Keratinocyte (primary cell): ENCODE results near the gene RNF123. TPM values are rescaled to one million over a fixed set of nuclear protein-coding genes. Genes with fewer than 3 reads are reported as not detected.

Experiments
- DNase-seq: peaks from one replicate; pipeline ENCODE4 v3.0.0-alpha.2; 2011; ENCODE audit warnings: low read depth, missing footprints, low spot score
- FAIRE-seq: peaks from 2 replicates; lab custom pipeline; 2011; peaks lifted over from hg19 to GRCh38; lab: Jason Lieb, UNC
- H2AFZ ChIP-seq: 2 replicates; pipeline ENCODE4 v1.6.0; 2012; ENCODE audit warnings: low read length, control low read depth, inconsistent platforms; ENCODE audit not compliant: control insufficient read depth
- H3K27ac ChIP-seq: 2 replicates; pipeline ENCODE4 v1.5.1; 2011; ENCODE audit warnings: low read length; ENCODE audit not compliant: control insufficient read depth, insufficient read depth
- H3K27me3 ChIP-seq: 3 replicates; pipeline ENCODE4 v1.6.0; 2011; ENCODE audit warnings: low read length; ENCODE audit not compliant: control insufficient read depth, insufficient read depth; ENCODE audit errors: extremely low read depth
- H3K36me3 ChIP-seq, 2 experiments: 2 replicates in 1 of 2; 3 replicates in 1 of 2; pipeline ENCODE4 v1.5.1; 2011; ENCODE audit warnings: low read length in 2 of 2, mild to moderate bottlenecking in 1 of 2; ENCODE audit not compliant: control insufficient read depth in 2 of 2, insufficient read depth in 2 of 2; ENCODE audit errors: extremely low read depth in 1 of 2
- H3K4me1 ChIP-seq: 3 replicates; pipeline ENCODE4 v1.5.1; 2011; ENCODE audit warnings: low read length; ENCODE audit not compliant: control insufficient read depth, insufficient read depth; ENCODE audit errors: extremely low read depth
- H3K4me2 ChIP-seq: 3 replicates; pipeline ENCODE4 v1.6.0; 2011; ENCODE audit warnings: low read depth, low read length; ENCODE audit not compliant: control insufficient read depth, insufficient read depth; ENCODE audit errors: extremely low read depth
- H3K4me3 ChIP-seq, 3 experiments: fragments of 200-600 bp in 1 of 3; sonication (generic) in 1 of 3; 2 replicates in 2 of 3; 3 replicates in 1 of 3; pipeline ENCODE4 v1.5.1; 2011 to 2016; ENCODE audit warnings: low read length in 3 of 3, mild to moderate bottlenecking in 3 of 3, control low read depth in 2 of 3, inconsistent platforms in 1 of 3, low read depth in 1 of 3, mixed read lengths in 1 of 3, mixed run types in 1 of 3, moderate library complexity in 1 of 3; ENCODE audit not compliant: control insufficient read depth in 2 of 3, insufficient read depth in 2 of 3; ENCODE audit errors: extremely low read depth in 1 of 3
- H3K79me2 ChIP-seq: 2 replicates; pipeline ENCODE4 v1.6.0; 2012; ENCODE audit warnings: low read length; ENCODE audit not compliant: control insufficient read depth, insufficient read depth
- H3K9ac ChIP-seq: 3 replicates; pipeline ENCODE4 v1.6.0; 2011; ENCODE audit warnings: low read length; ENCODE audit not compliant: control insufficient read depth, insufficient read depth; ENCODE audit errors: extremely low read depth
- H3K9me1 ChIP-seq: 3 replicates; pipeline ENCODE4 v1.6.0; 2011; ENCODE audit warnings: low read length; ENCODE audit not compliant: control insufficient read depth, insufficient read depth; ENCODE audit errors: extremely low read depth
- H3K9me3 ChIP-seq: 2 replicates; pipeline ENCODE4 v1.5.1; 2012; ENCODE audit warnings: low read depth, low read length; ENCODE audit not compliant: control insufficient read depth
- H4K20me1 ChIP-seq: 3 replicates; pipeline ENCODE4 v1.6.0; 2011; ENCODE audit warnings: low read length; ENCODE audit not compliant: control insufficient read depth, insufficient read depth; ENCODE audit errors: extremely low read depth
- EZH2 ChIP-seq: IDR thresholded peaks from one replicate; pipeline ENCODE4 v1.6.1; 2012; ENCODE audit warnings: inconsistent platforms, mild to moderate bottlenecking, low read length, moderate library complexity
- dilution Hi-C: fragments of 300-500 bp; cut with MboI; formaldehyde crosslinking; loops from one replicate; pipeline ENCODE4 v1.7.0; 2020; ENCODE audit warnings: low sequenced_read_pairs; ENCODE audit not compliant: extremely low pct_ligation_motif_present
- polyA plus RNA-seq, 5 experiments: library from polyadenylated mRNA; depleted of rRNA in 3 of 5; stranded (reverse) in 3 of 5; stranded (forward) in 1 of 5; unstranded in 1 of 5; fragments of >200 nt; gene quantifications; 1 replicate in 1 of 5; 2 replicates in 3 of 5; 3 replicates in 1 of 5; pipeline versions ENCODE4 v1.2.1 to v1.2.3, GENCODE V29; 2011 to 2012; ENCODE audit warnings: missing spikeins in 2 of 5, low read depth in 1 of 5, low replicate concordance in 1 of 5
- TF ChIP-seq, protein P1 (sequence below), 3 experiments: IDR thresholded peaks in 1 of 3; conservative IDR thresholded peaks in 1 of 3; optimal IDR thresholded peaks in 1 of 3; 2 replicates in 2 of 3; 3 replicates in 1 of 3; pipeline versions ENCODE3 to v1.5.1; 2011; ENCODE audit warnings: low read length in 3 of 3, mild to moderate bottlenecking in 3 of 3, moderate library complexity in 2 of 3, control low read depth in 1 of 3, inconsistent platforms in 1 of 3; ENCODE audit not compliant: insufficient read depth in 2 of 3; ENCODE audit errors: extremely low read depth in 1 of 3

RNF123 gene
- polyA plus RNA-seq, 1 donor (not counting 4 experiments of a cell fraction or from before 2014, with no cell fraction given) = 18.1 TPM

DNA sequence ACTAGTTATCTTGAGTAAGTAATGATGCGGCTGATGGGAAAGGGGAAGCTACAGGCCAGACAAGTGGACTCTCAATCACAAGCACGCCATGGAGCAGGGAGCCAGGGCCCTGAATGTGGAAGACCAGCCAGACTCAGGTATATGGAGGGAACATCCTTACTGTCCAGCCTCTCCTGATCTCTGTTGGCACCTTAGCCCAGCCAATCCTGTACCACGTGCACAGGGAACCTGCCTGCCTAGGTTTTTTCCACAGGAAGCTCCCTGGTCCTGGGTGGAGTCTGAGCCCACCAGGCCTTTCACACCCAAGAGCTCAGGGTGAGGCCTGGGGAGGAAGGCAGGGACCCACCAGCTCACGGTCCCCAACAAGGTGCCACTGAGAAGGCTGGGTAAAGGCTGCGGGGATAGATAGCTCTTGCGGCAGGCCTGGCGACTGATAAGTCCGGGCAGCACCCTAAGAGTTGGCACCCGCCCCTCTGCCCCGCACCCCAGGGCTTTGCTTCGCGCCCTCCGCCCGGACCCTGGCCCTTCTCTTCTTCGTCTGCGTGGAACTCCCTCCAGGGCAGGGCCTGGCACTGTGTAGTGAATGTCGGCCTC lies 16.1 kb upstream of the RNF123 start:
- FAIRE-seq (peak; percentile 71), DNase-seq (no peak)
- peaks cover 20% of the 10 kb centered on the region for H3K79me2 ChIP-seq
- no peaks in the 10 kb centered on the region for H3K9me3 ChIP-seq
- peaks cover 16 to 19% of the 10 kb centered on the region in 2 experiments for H3K36me3 ChIP-seq
- no peaks in the 10 kb centered on the region for H3K9me1 ChIP-seq
- no peaks in the 10 kb centered on the region for H3K27me3 ChIP-seq
- peak overlapping the region; percentile 32 for H2AFZ ChIP-seq
- H3K9ac ChIP-seq = peak overlapping the region; percentile 88
- H3K4me2 ChIP-seq = peak overlapping the region; percentile 95
- H3K4me3 ChIP-seq = peak overlapping the region; percentile 66 to 87 (median 83)
- dilution Hi-C loops = loop anchor here (25.0 kb wide), 1 partner anchor 111 kb away; the partner anchor contains the start of gene BSN
- TF ChIP-seq, protein P1, sequence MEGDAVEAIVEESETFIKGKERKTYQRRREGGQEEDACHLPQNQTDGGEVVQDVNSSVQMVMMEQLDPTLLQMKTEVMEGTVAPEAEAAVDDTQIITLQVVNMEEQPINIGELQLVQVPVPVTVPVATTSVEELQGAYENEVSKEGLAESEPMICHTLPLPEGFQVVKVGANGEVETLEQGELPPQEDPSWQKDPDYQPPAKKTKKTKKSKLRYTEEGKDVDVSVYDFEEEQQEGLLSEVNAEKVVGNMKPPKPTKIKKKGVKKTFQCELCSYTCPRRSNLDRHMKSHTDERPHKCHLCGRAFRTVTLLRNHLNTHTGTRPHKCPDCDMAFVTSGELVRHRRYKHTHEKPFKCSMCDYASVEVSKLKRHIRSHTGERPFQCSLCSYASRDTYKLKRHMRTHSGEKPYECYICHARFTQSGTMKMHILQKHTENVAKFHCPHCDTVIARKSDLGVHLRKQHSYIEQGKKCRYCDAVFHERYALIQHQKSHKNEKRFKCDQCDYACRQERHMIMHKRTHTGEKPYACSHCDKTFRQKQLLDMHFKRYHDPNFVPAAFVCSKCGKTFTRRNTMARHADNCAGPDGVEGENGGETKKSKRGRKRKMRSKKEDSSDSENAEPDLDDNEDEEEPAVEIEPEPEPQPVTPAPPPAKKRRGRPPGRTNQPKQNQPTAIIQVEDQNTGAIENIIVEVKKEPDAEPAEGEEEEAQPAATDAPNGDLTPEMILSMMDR (optimal IDR thresholded peaks at IDR 0.05 in 1 of 3, IDR thresholded peaks at IDR 0.05 in 1 of 3, conservative IDR thresholded peaks at IDR 0.05 in 1 of 3; ENCODE audit: extremely low read depth in 1 of 3, insufficient read depth in 2 of 3, low read length in 3 of 3) = no peak
- TF ChIP-seq EZH2 = no peak
- no peaks in the 10 kb centered on the region for H4K20me1 ChIP-seq
- H3K27ac ChIP-seq = peak overlapping the region; percentile 90
- H3K4me1 ChIP-seq = peaks cover 20% of the 10 kb centered on the region

DNA sequence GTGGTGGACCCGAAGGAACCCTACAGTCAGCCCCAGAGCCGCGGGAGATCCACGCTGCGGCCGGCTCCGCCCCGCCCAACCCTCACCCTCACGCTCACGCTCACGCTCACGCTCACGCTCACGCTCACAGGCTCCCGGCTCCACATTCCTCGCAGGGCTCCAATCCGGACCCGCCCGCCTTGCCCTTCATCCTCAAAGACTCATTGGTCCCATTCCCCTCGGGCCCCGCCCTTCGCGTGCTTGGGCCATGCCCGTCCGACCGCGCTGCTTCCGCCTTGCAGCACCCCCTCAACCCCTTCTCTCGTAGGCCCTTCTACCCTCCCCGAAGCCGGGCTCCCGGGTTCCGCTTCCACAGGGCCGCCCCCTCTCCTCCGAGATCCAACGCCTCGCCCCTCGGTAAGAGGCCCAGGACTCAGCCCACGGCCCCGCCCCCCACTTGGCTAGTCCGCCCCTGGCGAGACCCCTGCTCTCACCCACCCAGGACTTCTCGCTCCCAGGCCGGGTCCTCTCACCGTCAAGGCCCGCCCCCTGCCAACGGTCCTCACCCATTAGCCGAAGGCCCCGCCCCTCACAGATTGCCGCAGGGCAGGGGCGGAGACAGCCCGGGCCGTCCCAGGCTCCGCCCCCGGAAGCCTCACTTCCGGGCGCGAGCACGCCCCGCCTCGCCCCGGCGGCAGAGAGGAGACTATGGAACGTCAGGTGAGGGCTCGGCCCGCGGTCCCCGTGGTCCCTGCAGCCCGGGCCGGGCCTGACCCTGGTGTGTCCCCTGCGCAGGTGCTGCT lies 15.5 kb upstream of the RNF123 start, which contains the start of gene APEH:
APEH (plus strand) TSS at position 637 of the 782 bp plus-strand sequence; CDS start at position 688, 51 bp downstream.
- Histone ChIP-seq H3K27me3 (no peaks in the 10 kb centered on the region), H3K27ac (peak within 1 kb of the TSS; percentile 90), H3K4me3 (peak within 1 kb of the TSS; percentile 66 to 87 (median 83)), H3K9me3 (no peaks in the 10 kb centered on the region), H3K9ac (peak within 1 kb of the TSS; percentile 88), H4K20me1 (no peaks in the 10 kb centered on the region), H3K9me1 (no peaks in the 10 kb centered on the region), H3K79me2 (peaks cover 20% of the 10 kb centered on the region), H3K36me3 (peaks cover 23 to 26% of the 10 kb centered on the region in 2 experiments), H2AFZ (peak within 1 kb of the TSS; percentile 59), H3K4me1 (peaks cover 14% of the 10 kb centered on the region), H3K4me2 (peak within 1 kb of the TSS; percentile 95)
- dilution Hi-C loops = loop anchor here (25.0 kb wide), 1 partner anchor 112 kb away; the partner anchor contains the start of gene BSN
- DNase-seq = peak; percentile 96
- TF ChIP-seq, protein P1 (optimal IDR thresholded peaks at IDR 0.05 in 1 of 3, IDR thresholded peaks at IDR 0.05 in 1 of 3, conservative IDR thresholded peaks at IDR 0.05 in 1 of 3; ENCODE audit: extremely low read depth in 1 of 3, insufficient read depth in 2 of 3, low read length in 3 of 3) = no peak
- no peak for TF ChIP-seq EZH2
- FAIRE-seq = peak; percentile 62
